ENCODE measurements around the gene MCRS1. TPM values are rescaled to one million over a fixed set of nuclear protein-coding genes. Genes with fewer than 3 reads are reported as not detected.

MCRS1 gene
- total and polyA plus RNA-seq, 4 donors: 35.6 to 55.8 (median 49.0) TPM

Small RNA genes within 50 kb of the gene (small RNA-seq; reads per million reads assigned to genes)
- gene POLR2KP1 (ENCODE audit: low replicate concordance) (not detected), gene RNU6-834P (ENCODE audit: low replicate concordance) (not detected)

Other genes starting within 250 kb of the MCRS1 start
- 1 to 10 TPM; 1.2 to 4.6 TPM for gene TROAP, start 244.9 kb downstream of the MCRS1 start, total RNA-seq
- gene TROAP, start 244.9 kb downstream of the MCRS1 start, polyA plus RNA-seq: 1 to 10 TPM; 2.4 to 4.1 TPM
- not detected for gene C1QL4, start 231.0 kb downstream of the MCRS1 start, total RNA-seq
- gene C1QL4, start 231.0 kb downstream of the MCRS1 start, polyA plus RNA-seq: under 1 TPM in 1 of 2 donors, not detected in 1; 0.06 TPM
- gene DNAJC22, start 221.3 kb downstream of the MCRS1 start, total RNA-seq: 1 to 10 TPM; 1.5 to 1.7 TPM
- gene DNAJC22, start 221.3 kb downstream of the MCRS1 start, polyA plus RNA-seq: under 1 TPM; 0.24 to 0.28 TPM
- 10 to 100 TPM; 11.9 to 48.8 TPM for gene SPATS2, start 200.7 kb downstream of the MCRS1 start, total RNA-seq
- gene SPATS2, start 200.7 kb downstream of the MCRS1 start, polyA plus RNA-seq: 1 to 10 TPM; 6.6 to 8.2 TPM
- gene KCNH3, start 29.1 kb downstream of the MCRS1 start, total RNA-seq: 1 to 10 TPM; 1.6 to 7.1 TPM
- gene KCNH3, start 29.1 kb downstream of the MCRS1 start, polyA plus RNA-seq: 1 to 10 TPM; 1.1 to 1.6 TPM
- gene FAM186B, start 37.5 kb upstream of the MCRS1 start, total RNA-seq: under 1 TPM; 0.54 to 0.80 TPM
- gene FAM186B, start 37.5 kb upstream of the MCRS1 start, polyA plus RNA-seq: under 1 TPM; 0.17 to 0.31 TPM
- gene PRPF40B, start 55.4 kb upstream of the MCRS1 start, total RNA-seq: 10 to 100 TPM; 15.8 to 20.0 TPM
- 10 to 100 TPM; 10.0 to 18.3 TPM for gene PRPF40B, start 55.4 kb upstream of the MCRS1 start, polyA plus RNA-seq
- gene FMNL3, start 139.3 kb upstream of the MCRS1 start, total RNA-seq: 10 to 100 TPM; 30.9 to 51.2 TPM
- 10 to 100 TPM; 11.5 to 13.9 TPM for gene FMNL3, start 139.3 kb upstream of the MCRS1 start, polyA plus RNA-seq
- 100 to 1,000 TPM; 555 to 661 TPM for gene TMBIM6, start 173.4 kb upstream of the MCRS1 start, total RNA-seq
- gene TMBIM6, start 173.4 kb upstream of the MCRS1 start, polyA plus RNA-seq: 100 to 1,000 TPM; 231 to 415 TPM

Data from lung (tissue), 5 donors.